ENCODE measurements around the gene PGRMC2. TPM values are rescaled to one million over a fixed set of nuclear protein-coding genes. Genes with fewer than 3 reads are reported as not detected.
A peak's percentile ranks its signal among the peaks of the same experiment; 100 is the strongest.

PGRMC2 gene
- total RNA-seq, 1 donor from 2014 or later, result 7.9 TPM

DNA sequence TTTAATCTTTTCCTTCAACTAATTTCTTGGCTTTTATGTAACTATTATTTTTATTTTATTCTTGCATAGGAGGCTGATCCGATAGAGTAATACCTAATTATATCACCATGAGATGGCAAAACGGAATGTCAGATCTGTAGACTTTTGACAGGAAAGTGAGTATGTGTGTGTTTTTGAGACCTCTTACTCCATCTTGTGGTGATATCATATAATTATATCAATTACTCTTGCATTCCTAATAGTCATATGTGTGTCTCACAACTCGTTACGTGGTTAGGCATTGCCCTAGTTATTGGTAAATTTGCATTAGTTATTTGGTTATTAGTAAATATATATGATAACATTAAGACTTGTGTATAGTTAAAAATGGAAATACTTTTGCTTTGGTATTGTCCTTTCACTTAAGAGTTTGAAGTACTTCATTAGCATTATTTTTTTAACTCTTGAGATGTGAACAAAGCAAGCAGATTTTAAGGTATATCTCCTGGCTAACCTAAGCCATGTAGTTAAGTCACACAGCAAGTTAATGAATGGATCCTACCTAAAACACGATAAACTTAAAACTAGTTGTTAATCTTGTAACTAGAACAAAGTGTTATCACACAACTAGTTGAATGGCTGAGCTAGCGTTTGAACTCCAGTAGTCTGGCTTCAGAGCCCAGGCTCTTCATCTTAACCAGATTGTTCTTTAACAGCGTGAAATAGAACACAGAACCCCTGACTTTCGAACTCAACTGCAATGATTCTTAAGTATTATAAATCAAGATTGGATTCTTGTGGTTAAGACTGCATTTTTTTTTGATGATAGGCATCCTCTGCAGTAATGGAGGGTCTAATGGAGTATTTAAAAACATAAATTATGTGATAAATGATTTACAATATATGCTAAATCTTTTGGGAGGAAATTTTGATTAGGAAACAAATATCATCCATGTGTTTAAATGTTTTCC is 67.1 kb downstream of the PGRMC2 start:
- DNase-seq (ENCODE audit: low read depth), result peak; percentile 76
- FAIRE-seq, result peak; percentile 68
- TF ChIP-seq CTCF (IDR thresholded peaks at IDR 0.05; ENCODE audit: insufficient read depth, low read length, severe bottlenecking), result peak; percentile 17
- H3K36me3 ChIP-seq (ENCODE audit: control insufficient read depth, insufficient read depth, low read length), result no peaks in the 10 kb centered on the region
- H3K27me3 ChIP-seq (ENCODE audit: control insufficient read depth, insufficient read depth, low read length), result no peaks in the 10 kb centered on the region
- H3K4me3 ChIP-seq (ENCODE audit: low read depth, low read length), result no peak overlapping the region

Other genes starting within 250 kb of the PGRMC2 start
- 52.6 and 57.9 TPM in 2 replicates for gene LARP1B, start 226.5 kb downstream of the PGRMC2 start, total RNA-seq